Endodermal cell (in vitro differentiated cells): ENCODE measurements around the gene KCNJ1. TPM values are rescaled to one million over a fixed set of nuclear protein-coding genes. Genes with fewer than 3 reads are reported as not detected.

Experiments used
- DNase-seq: peaks from one replicate; pipeline ENCODE4 v3.0.0-alpha.2; 2017
- H3K27ac ChIP-seq: 2 replicates; pipeline ENCODE4 v1.5.1; 2013; ENCODE audit warnings: mild to moderate bottlenecking, low read depth, low read length, moderate library complexity
- H3K27me3 ChIP-seq: 2 replicates; pipeline ENCODE4 v1.6.1; 2013; ENCODE audit warnings: mild to moderate bottlenecking, low read length, moderate library complexity; ENCODE audit not compliant: insufficient read depth, control insufficient read depth, poor library complexity, severe bottlenecking
- H3K36me3 ChIP-seq: 2 replicates; pipeline ENCODE4 v1.7.0; 2013; ENCODE audit warnings: mild to moderate bottlenecking, low read length, moderate library complexity; ENCODE audit not compliant: control insufficient read depth, insufficient read depth
- H3K4me1 ChIP-seq: one replicate; pipeline ENCODE4 v1.7.0; 2013; ENCODE audit warnings: low read length; ENCODE audit not compliant: control insufficient read depth, insufficient read depth
- H3K4me3 ChIP-seq: 2 replicates; pipeline ENCODE4 v1.5.1; 2013; ENCODE audit warnings: mild to moderate bottlenecking, low read length, moderate library complexity
- H3K9ac ChIP-seq: 2 replicates; pipeline ENCODE4 v1.6.1; 2013; ENCODE audit warnings: mild to moderate bottlenecking, low read length, moderate library complexity; ENCODE audit not compliant: poor library complexity, severe bottlenecking; ENCODE audit errors: extremely low read depth
- H3K9me3 ChIP-seq: 2 replicates; pipeline ENCODE4 v1.6.1; 2013; ENCODE audit warnings: mild to moderate bottlenecking, low read length, moderate library complexity; ENCODE audit not compliant: control insufficient read depth
- H3K27ac Mint-ChIP-seq: 2 replicates; pipeline ENCODE4 v1.8.0; 2020; ENCODE audit warnings: mixed read lengths
- H3K27me3 Mint-ChIP-seq: 2 replicates; pipeline ENCODE4 v1.8.0; 2021; ENCODE audit warnings: mild to moderate bottlenecking, mixed read lengths; ENCODE audit not compliant: insufficient read depth
- H3K36me3 Mint-ChIP-seq: 2 replicates; pipeline ENCODE4 v1.8.0; 2020; ENCODE audit warnings: low read depth, mixed read lengths
- H3K4me1 Mint-ChIP-seq: 2 replicates; pipeline ENCODE4 v1.8.0; 2020; ENCODE audit warnings: mixed read lengths
- H3K4me3 Mint-ChIP-seq: 2 replicates; pipeline ENCODE4 v1.8.0; 2020; ENCODE audit warnings: mild to moderate bottlenecking, moderate library complexity, mixed read lengths
- H3K9me3 Mint-ChIP-seq: 2 replicates; pipeline ENCODE4 v1.8.0; 2020; ENCODE audit warnings: mild to moderate bottlenecking, mixed read lengths
- WGBS, 2 experiments: methylation state at CpG; one replicate each; pipeline versions ENCODE4 v1.1.5 to v1.1.7; 2013; ENCODE audit warnings: missing lambda C conversion rate in 2 of 2, mixed read lengths in 1 of 2; ENCODE audit not compliant: insufficient coverage in 1 of 2, insufficient read length in 1 of 2; 5-methylcytosine and 5-hydroxymethylcytosine counted together
- total RNA-seq, 2 donors: library from RNA; stranded (reverse); fragmentation: NEBNext Ultra II Directional in 1 of 2; extraction: Animal tissue kit (Norgen Biotek cat#: 25700) in 1 of 2; gene quantifications; 2 replicates in 1 of 2; 3 replicates in 1 of 2; pipeline ENCODE4 v1.2.1, GENCODE V29; 2021
- TF ChIP-seq, protein P1 (sequence below): fragments of 200-600 bp; sonication (generic); conservative IDR thresholded peaks from 2 replicates; pipeline ENCODE4 v1.5.0; 2021; ENCODE audit warnings: antibody characterized with exemption, mild to moderate bottlenecking

KCNJ1 gene
- total RNA-seq, 2 donors from 2014 or later = not detected

DNA sequence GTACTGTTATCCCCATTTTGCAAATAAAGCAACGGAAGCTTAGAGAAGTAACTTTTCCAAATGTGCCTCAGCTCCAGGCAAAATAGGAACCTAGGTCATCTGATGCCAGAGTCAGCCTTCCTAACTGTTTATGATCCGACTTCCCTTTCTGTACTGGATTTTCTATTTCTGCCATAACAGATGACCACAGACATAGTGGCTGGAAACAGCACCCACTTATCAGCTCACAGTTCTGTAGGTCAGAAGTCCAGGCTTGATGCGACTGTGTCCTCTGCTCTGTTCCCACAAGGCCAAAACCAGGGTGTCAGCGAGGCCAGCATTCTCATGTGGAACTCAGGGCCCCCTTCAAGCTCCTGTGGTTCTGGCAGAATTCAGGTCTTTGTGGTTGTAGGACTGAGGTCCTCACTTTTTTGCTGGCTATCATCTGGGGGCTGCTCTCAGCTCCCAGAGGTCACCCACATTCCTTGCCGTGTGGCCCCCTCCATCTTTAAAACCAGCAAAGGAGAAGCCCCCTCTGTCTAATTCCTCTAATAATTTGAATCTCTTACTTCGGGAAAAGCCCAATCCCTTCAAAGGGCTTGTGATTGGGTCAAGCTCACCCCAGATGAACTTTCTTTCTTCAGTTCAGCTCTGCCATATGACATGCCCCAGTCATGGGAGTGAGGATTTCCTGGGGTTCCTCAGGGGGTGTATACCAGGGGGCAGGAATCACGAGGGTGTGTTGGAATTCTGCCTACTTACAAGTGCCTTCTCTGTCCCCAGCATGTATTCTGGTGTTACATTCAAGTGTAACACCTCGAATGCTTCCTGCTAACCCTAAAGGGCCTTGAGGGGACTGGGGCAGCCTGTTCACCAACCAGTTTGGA, 39.3 kb upstream of the KCNJ1 start:
- DNase-seq = no peak
- Histone ChIP-seq H3K27me3 (peaks cover 69% of the 10 kb centered on the region), H3K9me3 (no peaks in the 10 kb centered on the region), H3K9ac (no peak overlapping the region), H3K27ac (no peak overlapping the region), H3K4me3 (peak overlapping the region; percentile 70), H3K4me1 (peaks cover 13% of the 10 kb centered on the region), H3K36me3 (no peaks in the 10 kb centered on the region)
- Mint-ChIP-seq H3K9me3 (peaks cover 2% of the 10 kb centered on the region), H3K4me3 (peak overlapping the region; percentile 62), H3K27me3 (peaks cover 61% of the 10 kb centered on the region), H3K4me1 (peaks cover 31% of the 10 kb centered on the region), H3K36me3 (peaks cover under 1% of the 10 kb centered on the region), H3K27ac (no peak overlapping the region)
- 77 to 89% methylated on average over 4 to 8 of the region's 8 CpGs for WGBS, 2 experiments
- TF ChIP-seq, protein P1, sequence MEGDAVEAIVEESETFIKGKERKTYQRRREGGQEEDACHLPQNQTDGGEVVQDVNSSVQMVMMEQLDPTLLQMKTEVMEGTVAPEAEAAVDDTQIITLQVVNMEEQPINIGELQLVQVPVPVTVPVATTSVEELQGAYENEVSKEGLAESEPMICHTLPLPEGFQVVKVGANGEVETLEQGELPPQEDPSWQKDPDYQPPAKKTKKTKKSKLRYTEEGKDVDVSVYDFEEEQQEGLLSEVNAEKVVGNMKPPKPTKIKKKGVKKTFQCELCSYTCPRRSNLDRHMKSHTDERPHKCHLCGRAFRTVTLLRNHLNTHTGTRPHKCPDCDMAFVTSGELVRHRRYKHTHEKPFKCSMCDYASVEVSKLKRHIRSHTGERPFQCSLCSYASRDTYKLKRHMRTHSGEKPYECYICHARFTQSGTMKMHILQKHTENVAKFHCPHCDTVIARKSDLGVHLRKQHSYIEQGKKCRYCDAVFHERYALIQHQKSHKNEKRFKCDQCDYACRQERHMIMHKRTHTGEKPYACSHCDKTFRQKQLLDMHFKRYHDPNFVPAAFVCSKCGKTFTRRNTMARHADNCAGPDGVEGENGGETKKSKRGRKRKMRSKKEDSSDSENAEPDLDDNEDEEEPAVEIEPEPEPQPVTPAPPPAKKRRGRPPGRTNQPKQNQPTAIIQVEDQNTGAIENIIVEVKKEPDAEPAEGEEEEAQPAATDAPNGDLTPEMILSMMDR = no peak

DNA sequence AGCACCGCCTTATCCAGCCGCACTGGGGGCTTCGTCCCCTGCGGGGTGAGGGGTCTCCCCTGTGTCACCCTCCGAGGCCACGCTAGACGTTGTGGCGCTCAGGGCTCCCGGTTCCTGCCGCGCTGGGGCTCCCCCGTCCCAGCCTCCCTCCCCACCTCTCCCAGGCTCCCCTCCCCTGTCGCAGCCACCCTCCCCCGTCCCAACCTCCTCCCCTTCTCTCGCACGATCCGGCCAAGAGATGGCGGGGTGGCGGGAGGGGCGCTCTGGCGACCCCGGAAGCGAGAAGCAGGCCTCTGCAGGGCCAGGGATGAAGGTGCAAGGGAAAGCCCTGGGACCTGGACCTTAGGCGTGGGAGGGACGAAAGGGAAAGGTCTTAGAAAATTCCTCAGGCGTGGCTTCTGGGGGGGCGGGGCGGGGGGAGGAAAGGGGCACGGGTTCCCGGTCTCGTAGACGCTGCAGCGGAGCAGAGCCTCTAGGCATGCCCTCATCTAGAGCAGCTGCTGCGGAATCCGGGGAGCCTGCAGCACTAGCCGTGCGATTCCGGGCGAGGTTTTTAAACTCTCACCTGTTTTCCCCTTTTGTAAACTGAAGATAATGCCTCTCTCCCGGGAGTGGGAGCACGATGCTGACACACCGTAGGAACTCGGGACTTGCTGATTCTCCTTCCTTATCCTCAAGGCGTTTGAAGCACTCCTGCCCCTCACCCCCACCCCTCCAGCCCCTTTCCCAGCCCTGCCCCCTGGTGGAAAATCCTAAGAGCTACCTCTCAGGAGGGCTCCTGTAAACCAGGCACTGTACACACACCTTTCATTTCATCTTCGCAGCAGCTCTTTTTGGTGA, 38.5 kb upstream of the KCNJ1 start:
- 3 to 4% methylated on average over 19 to 44 of the region's 45 CpGs for WGBS, 2 experiments
- Mint-ChIP-seq H3K27ac (no peak overlapping the region), H3K4me1 (peaks cover 31% of the 10 kb centered on the region), H3K4me3 (peak overlapping the region; percentile 62), H3K36me3 (no peaks in the 10 kb centered on the region), H3K27me3 (peaks cover 70% of the 10 kb centered on the region), H3K9me3 (peaks cover 2% of the 10 kb centered on the region)
- TF ChIP-seq, protein P1 = peak; percentile 81
- Histone ChIP-seq H3K9me3 (no peaks in the 10 kb centered on the region), H3K27ac (no peak overlapping the region), H3K4me1 (peaks cover 13% of the 10 kb centered on the region), H3K27me3 (peaks cover 77% of the 10 kb centered on the region), H3K4me3 (peak overlapping the region; percentile 70), H3K36me3 (no peaks in the 10 kb centered on the region), H3K9ac (no peak overlapping the region)
- DNase-seq = peak; percentile 90

DNA sequence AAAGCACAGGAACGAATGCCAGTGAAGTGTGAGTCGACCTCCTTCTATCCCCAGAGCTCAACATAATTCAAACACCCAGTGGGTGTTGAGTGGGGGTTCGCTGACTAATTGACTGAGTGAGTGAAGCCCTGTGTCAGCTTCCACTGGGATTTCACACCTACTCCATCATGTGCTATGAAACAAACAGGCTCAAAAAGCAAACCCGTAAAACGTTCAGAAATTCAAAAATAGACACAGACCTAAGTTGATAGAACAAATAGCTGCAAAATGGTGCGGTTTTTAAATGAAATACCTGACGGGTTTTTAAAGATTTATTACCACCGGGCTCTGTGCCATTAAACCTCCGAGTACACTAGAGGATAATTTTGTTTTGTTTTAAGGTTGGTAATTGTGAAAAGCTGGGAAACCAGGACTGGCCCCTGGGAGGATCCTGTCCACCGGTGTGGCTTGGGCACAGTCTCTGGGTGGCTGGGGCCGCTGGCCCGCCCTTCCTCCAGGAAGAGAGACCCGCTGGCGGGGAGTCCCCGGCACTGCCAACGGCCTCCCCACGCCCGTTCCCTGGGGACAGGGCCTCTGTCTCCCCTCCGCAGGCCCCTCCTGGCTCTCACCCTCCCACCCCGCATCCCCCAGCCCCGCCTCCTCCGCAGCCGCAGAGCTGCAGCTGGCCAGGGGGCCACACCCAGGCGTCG, 37.7 kb upstream of the KCNJ1 start:
- H3K27me3 Mint-ChIP-seq = peaks cover 70% of the 10 kb centered on the region
- Histone ChIP-seq H3K9ac (no peak overlapping the region), H3K4me3 (peak overlapping the region; percentile 70), H3K36me3 (no peaks in the 10 kb centered on the region), H3K9me3 (no peaks in the 10 kb centered on the region), H3K4me1 (peaks cover 13% of the 10 kb centered on the region), H3K27me3 (peaks cover 85% of the 10 kb centered on the region), H3K27ac (no peak overlapping the region)
- no peaks in the 10 kb centered on the region for H3K36me3 Mint-ChIP-seq
- peak; percentile 81 for DNase-seq
- H3K4me3 Mint-ChIP-seq = peak overlapping the region; percentile 62
- 13 to 14% methylated on average over 7 to 24 of the region's 25 CpGs for WGBS, 2 experiments
- no peak overlapping the region for H3K27ac Mint-ChIP-seq
- H3K4me1 Mint-ChIP-seq = peaks cover 31% of the 10 kb centered on the region
- TF ChIP-seq, protein P1 = no peak
- peaks cover 2% of the 10 kb centered on the region for H3K9me3 Mint-ChIP-seq
